Ramos (cell line): ENCODE measurements around the gene CDH23.

ENCODE experiments used
- in situ Hi-C: fragments of 300-500 bp; cut with MboI; formaldehyde crosslinking; loops from one replicate; pipeline ENCODE4 v1.14.3; 2022; ENCODE audit warnings: low sequenced_read_pairs; ENCODE audit not compliant: unreplicated experiment

The CDH23 gene

GRCh38 chr10:71571460-71572175 is 174.9 kb downstream of the CDH23 start:
- in situ Hi-C loops: no loop called here

GRCh38 chr10:71572962-71573361 is 176.2 kb downstream of the CDH23 start:
- in situ Hi-C loops: no loop called here

- in situ Hi-C loops: no loop called here
Measured at GRCh38 chr10:71573562-71574518, 177.1 kb downstream of the CDH23 start.

GRCh38 chr10:71575451-71575850 is 178.7 kb downstream of the CDH23 start:
- in situ Hi-C loops: no loop called here

GRCh38 chr10:71575934-71576801 is 179.4 kb downstream of the CDH23 start:
- in situ Hi-C loops: no loop called here

- in situ Hi-C loops: no loop called here
Measured at GRCh38 chr10:71576842-71577241, 180.1 kb downstream of the CDH23 start.

GRCh38 chr10:71577345-71577744 is 180.6 kb downstream of the CDH23 start:
- in situ Hi-C loops: no loop called here

- in situ Hi-C loops: no loop called here
Measured at GRCh38 chr10:71578069-71578468, 181.3 kb downstream of the CDH23 start.

GRCh38 chr10:71579668-71580067 is 182.9 kb downstream of the CDH23 start:
- in situ Hi-C loops: no loop called here

GRCh38 chr10:71580415-71580814 is 183.7 kb downstream of the CDH23 start:
- in situ Hi-C loops: no loop called here

- in situ Hi-C loops: no loop called here
Measured at GRCh38 chr10:71580926-71581325, 184.2 kb downstream of the CDH23 start.

- in situ Hi-C loops: no loop called here
Measured at GRCh38 chr10:71581376-71581775, 184.7 kb downstream of the CDH23 start.

GRCh38 chr10:71582019-71582418 is 185.3 kb downstream of the CDH23 start:
- in situ Hi-C loops: no loop called here

- in situ Hi-C loops: no loop called here
Measured at GRCh38 chr10:71582506-71583475, 186.1 kb downstream of the CDH23 start.

- in situ Hi-C loops: no loop called here
Measured at GRCh38 chr10:71584461-71584860, 187.7 kb downstream of the CDH23 start.

- in situ Hi-C loops: no loop called here
Measured at GRCh38 chr10:71584902-71585563, 188.3 kb downstream of the CDH23 start.

GRCh38 chr10:71585564-71586290 is 189.0 kb downstream of the CDH23 start:
- in situ Hi-C loops: no loop called here

- in situ Hi-C loops: no loop called here
Measured at GRCh38 chr10:71587941-71588573, 191.3 kb downstream of the CDH23 start.
